ENCODE results near the gene PPP1R10. TPM values are rescaled to one million over a fixed set of nuclear protein-coding genes. Genes with fewer than 3 reads are reported as not detected.
A peak's percentile ranks its signal among the peaks of the same experiment; 100 is the strongest.

The PPP1R10 gene
- total and polyA plus RNA-seq, 2 of the 13 experiments (the other 11 are each of a cell fraction or from before 2014, with no cell fraction given) = 26.3 to 38.4 TPM

DNA sequence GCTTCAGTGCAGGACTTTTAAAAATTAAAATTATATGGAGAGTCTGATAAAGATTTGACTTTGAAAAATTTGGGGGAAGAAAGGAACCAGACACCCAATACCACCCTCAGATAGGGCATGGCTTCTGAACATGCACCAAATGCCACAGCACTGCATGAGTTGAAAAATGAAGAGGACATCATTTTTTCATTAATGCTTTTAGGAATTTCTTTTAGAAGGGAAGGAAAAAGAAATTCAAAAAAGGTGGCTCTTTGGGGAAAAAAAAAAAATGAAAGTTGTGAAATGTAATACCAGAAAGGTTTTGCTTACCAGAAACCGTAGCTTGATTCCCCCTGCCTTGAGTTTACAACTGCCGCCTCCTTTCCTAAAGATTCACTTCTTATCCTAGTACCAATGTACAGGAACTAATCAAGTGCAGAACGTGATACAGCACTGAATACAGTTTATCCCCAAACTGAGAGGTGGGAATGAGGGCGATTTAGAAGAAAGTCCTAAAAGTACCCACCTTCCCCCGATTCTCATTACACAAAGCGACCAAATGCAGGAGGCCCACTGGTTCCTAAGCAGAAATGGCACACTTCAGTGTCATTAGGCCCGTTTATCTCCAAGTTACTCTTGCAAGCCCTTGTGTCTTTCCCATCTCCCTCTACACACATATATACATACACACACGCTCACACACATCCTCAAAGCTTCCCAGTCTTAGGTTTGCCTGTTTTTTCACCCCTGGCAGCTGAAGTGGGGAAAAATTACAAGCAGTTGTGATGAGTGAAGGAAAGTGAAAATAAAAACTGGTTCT lies 2.8 kb downstream of the PPP1R10 start (continued):
- TF ChIP-seq, protein P1, sequence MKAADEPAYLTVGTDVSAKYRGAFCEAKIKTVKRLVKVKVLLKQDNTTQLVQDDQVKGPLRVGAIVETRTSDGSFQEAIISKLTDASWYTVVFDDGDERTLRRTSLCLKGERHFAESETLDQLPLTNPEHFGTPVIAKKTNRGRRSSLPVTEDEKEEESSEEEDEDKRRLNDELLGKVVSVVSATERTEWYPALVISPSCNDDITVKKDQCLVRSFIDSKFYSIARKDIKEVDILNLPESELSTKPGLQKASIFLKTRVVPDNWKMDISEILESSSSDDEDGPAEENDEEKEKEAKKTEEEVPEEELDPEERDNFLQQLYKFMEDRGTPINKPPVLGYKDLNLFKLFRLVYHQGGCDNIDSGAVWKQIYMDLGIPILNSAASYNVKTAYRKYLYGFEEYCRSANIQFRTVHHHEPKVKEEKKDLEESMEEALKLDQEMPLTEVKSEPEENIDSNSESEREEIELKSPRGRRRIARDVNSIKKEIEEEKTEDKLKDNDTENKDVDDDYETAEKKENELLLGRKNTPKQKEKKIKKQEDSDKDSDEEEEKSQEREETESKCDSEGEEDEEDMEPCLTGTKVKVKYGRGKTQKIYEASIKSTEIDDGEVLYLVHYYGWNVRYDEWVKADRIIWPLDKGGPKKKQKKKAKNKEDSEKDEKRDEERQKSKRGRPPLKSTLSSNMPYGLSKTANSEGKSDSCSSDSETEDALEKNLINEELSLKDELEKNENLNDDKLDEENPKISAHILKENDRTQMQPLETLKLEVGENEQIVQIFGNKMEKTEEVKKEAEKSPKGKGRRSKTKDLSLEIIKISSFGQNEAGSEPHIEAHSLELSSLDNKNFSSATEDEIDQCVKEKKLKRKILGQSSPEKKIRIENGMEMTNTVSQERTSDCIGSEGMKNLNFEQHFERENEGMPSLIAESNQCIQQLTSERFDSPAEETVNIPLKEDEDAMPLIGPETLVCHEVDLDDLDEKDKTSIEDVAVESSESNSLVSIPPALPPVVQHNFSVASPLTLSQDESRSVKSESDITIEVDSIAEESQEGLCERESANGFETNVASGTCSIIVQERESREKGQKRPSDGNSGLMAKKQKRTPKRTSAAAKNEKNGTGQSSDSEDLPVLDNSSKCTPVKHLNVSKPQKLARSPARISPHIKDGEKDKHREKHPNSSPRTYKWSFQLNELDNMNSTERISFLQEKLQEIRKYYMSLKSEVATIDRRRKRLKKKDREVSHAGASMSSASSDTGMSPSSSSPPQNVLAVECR (CRISPR knock-in tag; IDR thresholded peaks at IDR 0.05; ENCODE audit: borderline replicate concordance) = no peak
- TF ChIP-seq, protein P2, sequence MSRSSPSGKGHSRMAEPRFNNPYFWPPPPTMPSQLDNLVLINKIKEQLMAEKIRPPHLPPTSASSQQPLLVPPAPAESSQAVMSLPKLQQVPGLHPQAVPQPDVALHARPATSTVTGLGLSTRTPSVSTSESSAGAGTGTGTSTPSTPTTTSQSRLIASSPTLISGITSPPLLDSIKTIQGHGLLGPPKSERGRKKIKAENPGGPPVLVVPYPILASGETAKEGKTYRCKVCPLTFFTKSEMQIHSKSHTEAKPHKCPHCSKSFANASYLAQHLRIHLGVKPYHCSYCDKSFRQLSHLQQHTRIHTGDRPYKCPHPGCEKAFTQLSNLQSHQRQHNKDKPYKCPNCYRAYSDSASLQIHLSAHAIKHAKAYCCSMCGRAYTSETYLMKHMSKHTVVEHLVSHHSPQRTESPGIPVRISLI (CRISPR knock-in tag; IDR thresholded peaks at IDR 0.05; ENCODE audit: borderline replicate concordance) = no peak
- TF ChIP-seq ZZZ3 (CRISPR knock-in tag; IDR thresholded peaks at IDR 0.05; ENCODE audit: borderline replicate concordance) = no peak
- no peak for TF ChIP-seq ZNF773 (CRISPR knock-in tag; IDR thresholded peaks at IDR 0.05; ENCODE audit: borderline replicate concordance)
- TF ChIP-seq EP300 (IDR thresholded peaks at IDR 0.05; ENCODE audit: low read depth in 2 of 2, low read length in 2 of 2) = no peak
- no peak for TF ChIP-seq EP300 (CRISPR knock-in tag; IDR thresholded peaks at IDR 0.05; ENCODE audit: borderline replicate concordance)
- TF ChIP-seq ZNF24 (IDR thresholded peaks at IDR 0.05) = no peak
- no peak for TF ChIP-seq BHLHE40 (IDR thresholded peaks at IDR 0.05; ENCODE audit: low read length)
- TF ChIP-seq ZNF33B (CRISPR knock-in tag; IDR thresholded peaks at IDR 0.05) = 0 out of 2 replicates have a peak, but pooled peaks have one; percentile 38
- no peak for TF ChIP-seq ELF3 (CRISPR knock-in tag; IDR thresholded peaks at IDR 0.05)
- TF ChIP-seq SALL2 (CRISPR knock-in tag; IDR thresholded peaks at IDR 0.05) = no peak
- no peak for TF ChIP-seq ZNF619 (CRISPR knock-in tag; IDR thresholded peaks at IDR 0.05)
- TF ChIP-seq DNMT1 (CRISPR knock-in tag; IDR thresholded peaks at IDR 0.05) = no peak
- TF ChIP-seq, protein P3, sequence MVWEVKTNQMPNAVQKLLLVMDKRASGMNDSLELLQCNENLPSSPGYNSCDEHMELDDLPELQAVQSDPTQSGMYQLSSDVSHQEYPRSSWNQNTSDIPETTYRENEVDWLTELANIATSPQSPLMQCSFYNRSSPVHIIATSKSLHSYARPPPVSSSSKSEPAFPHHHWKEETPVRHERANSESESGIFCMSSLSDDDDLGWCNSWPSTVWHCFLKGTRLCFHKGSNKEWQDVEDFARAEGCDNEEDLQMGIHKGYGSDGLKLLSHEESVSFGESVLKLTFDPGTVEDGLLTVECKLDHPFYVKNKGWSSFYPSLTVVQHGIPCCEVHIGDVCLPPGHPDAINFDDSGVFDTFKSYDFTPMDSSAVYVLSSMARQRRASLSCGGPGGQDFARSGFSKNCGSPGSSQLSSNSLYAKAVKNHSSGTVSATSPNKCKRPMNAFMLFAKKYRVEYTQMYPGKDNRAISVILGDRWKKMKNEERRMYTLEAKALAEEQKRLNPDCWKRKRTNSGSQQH (CRISPR knock-in tag; IDR thresholded peaks at IDR 0.05; ENCODE audit: low read depth) = no peak
- TF ChIP-seq NPAS2 (CRISPR knock-in tag; IDR thresholded peaks at IDR 0.05; ENCODE audit: borderline replicate concordance) = no peak
- TF ChIP-seq, protein P4, sequence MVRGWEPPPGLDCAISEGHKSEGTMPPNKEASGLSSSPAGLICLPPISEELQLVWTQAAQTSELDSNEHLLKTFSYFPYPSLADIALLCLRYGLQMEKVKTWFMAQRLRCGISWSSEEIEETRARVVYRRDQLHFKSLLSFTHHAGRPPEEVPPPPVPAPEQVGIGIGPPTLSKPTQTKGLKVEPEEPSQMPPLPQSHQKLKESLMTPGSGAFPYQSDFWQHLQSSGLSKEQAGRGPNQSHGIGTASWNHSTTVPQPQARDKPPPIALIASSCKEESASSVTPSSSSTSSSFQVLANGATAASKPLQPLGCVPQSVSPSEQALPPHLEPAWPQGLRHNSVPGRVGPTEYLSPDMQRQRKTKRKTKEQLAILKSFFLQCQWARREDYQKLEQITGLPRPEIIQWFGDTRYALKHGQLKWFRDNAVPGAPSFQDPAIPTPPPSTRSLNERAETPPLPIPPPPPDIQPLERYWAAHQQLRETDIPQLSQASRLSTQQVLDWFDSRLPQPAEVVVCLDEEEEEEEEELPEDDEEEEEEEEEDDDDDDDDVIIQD (CRISPR knock-in tag; IDR thresholded peaks at IDR 0.05; ENCODE audit: low read depth) = no peak
- TF ChIP-seq, protein P5, sequence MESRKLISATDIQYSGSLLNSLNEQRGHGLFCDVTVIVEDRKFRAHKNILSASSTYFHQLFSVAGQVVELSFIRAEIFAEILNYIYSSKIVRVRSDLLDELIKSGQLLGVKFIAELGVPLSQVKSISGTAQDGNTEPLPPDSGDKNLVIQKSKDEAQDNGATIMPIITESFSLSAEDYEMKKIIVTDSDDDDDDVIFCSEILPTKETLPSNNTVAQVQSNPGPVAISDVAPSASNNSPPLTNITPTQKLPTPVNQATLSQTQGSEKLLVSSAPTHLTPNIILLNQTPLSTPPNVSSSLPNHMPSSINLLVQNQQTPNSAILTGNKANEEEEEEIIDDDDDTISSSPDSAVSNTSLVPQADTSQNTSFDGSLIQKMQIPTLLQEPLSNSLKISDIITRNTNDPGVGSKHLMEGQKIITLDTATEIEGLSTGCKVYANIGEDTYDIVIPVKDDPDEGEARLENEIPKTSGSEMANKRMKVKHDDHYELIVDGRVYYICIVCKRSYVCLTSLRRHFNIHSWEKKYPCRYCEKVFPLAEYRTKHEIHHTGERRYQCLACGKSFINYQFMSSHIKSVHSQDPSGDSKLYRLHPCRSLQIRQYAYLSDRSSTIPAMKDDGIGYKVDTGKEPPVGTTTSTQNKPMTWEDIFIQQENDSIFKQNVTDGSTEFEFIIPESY (CRISPR knock-in tag; IDR thresholded peaks at IDR 0.05) = peak; percentile 24; the same call in 1 of the 2 replicates
- no peak for TF ChIP-seq NAIF1 (CRISPR knock-in tag; IDR thresholded peaks at IDR 0.05; ENCODE audit: borderline replicate concordance)
- TF ChIP-seq ONECUT2 (CRISPR knock-in tag; IDR thresholded peaks at IDR 0.05) = peak; percentile 24; the same call in 1 of the 2 replicates
